HTR-8/SVneo (cell line): ENCODE data around the gene ZNF599.
A peak's percentile ranks its signal among the peaks of the same experiment; 100 is the strongest.
"Not testable (repeated sequence)": the region's sequence is repeated elsewhere in the genome, so short reads cannot be mapped to it uniquely, and the experiment has no call there.

Experiments
- DNase-seq: peaks from one replicate; pipeline ENCODE4 v3.0.0; 2011; ENCODE audit warnings: low spot score, mixed read lengths; ENCODE audit not compliant: insufficient read length
- FAIRE-seq: peaks from 2 replicates; lab custom pipeline; 2011; peaks lifted over from hg19 to GRCh38; lab: Jason Lieb, UNC

The ZNF599 gene

DNA sequence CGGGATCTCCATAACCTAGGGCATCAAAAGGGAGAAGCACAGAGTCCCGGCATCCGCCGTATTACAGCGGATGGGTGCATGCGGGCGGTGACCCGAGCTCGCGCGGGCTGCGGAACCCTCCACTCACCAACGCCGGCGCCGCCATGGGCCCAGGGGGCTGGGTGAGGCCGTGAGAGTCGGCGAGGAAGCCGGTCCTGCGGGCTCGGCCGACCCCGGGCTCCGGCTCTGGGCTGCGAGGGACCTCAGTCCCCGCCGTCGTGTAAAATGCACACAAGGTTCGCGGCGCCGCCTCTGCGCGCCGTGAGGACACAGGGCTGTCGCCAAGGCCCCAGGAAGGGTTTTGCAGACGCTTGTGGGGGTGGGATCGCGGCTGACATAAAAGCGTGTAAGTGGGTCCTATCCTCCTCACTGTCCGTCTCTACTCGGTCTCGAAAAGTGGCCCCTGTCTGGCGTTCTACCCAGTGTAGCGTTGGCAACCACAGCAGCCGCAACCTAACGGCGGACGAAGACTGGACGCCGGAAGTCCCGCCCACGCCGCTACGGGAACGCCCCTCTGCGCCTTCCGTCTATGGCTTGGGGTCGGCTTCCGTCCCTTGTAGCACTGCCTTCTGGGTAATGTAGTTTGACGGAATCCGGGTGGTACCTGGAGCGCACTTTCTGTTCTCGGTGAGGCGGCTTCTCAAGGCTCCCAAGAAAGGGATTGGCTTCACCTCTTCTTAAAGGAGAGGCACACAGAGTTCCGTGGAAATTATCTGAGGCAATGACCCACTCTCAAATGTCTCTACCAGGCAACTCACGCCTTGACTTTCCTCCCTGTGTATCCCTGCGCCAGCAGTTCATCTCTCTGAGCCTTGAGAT lies at the start of gene ZNF599:
TSS of gene ZNF599 (minus strand) at position 519 of the 858 bp plus-strand sequence. CDS start at position 145, 374 bp downstream.
- FAIRE-seq (peak; percentile 97), DNase-seq (peak; percentile 82)

DNA sequence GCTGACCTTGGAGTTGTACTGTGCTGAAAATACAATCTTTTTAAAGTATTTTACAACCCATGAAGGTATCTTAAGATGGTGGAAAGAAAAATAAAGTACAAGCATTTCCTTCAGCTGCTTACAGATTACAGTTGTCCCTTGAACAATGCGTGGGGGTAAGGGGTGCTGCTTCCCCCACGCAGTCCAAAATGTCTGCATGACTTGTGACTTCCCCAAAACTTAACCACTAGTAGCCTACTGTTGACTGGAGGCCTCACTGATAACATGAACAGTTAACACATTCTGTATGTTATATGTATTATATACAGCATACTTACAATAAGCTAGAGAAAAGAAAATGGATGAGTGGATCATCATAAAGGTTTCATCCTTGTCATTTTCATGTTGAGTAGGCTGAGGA lies 45.3 kb upstream of the ZNF599 start:
- no peak for FAIRE-seq
- DNase-seq, result no peak

DNA sequence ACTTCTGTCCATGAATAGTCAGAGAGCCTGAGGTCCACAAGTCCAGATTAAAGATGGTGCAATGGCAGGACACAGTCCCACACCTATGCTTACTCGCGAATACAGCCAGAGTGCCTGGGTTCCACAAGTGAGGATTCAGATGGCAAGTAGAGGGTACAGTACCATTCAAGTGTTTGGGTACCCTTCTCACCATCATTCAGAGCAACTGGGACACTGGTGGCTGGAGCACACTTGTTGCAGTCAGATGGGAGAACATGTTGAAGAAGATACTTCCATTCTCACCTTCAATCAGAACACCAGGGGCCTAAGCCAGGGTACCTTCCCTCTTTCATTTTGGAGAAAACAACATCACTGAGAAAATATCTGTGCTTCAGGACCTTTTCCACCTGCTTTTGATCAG lies 43.7 kb upstream of the ZNF599 start:
- DNase-seq (no peak), FAIRE-seq (no peak)

GRCh38 chr19:34808566-34808965 lies 35.6 kb upstream of the ZNF599 start:
- DNase-seq (peak; percentile 28), FAIRE-seq (no peak)

- DNase-seq (no peak), FAIRE-seq (no peak)
Observed at GRCh38 chr19:34806976-34807860, 34.2 kb upstream of the ZNF599 start.

DNA sequence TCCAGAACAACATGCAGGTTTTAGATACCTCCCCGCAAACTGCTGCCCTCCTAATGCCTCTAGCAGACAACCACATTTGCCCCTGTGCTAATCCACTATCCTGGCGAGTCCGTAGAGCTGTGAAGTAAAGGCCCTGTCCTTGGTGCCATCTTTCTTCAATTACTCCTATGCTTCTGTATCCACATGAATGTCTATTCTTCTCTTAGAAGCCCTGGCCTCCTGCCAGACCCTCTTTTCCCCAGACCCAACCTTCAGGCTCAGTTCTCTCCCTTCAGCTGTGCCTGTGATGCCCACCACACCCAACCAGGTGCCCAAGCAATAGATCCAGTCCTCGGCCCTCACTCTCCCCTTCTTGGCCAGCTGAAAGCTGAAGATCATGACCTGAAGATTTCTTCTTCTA lies 31.1 kb upstream of the ZNF599 start:
- DNase-seq (no peak), FAIRE-seq (no peak)

- DNase-seq, FAIRE-seq: not testable (repeated sequence)
Observed at GRCh38 chr19:34796953-34797352, 23.9 kb upstream of the ZNF599 start.

GRCh38 chr19:34794066-34794960 lies 21.3 kb upstream of the ZNF599 start:
- no peak for FAIRE-seq
- no peak for DNase-seq

DNA sequence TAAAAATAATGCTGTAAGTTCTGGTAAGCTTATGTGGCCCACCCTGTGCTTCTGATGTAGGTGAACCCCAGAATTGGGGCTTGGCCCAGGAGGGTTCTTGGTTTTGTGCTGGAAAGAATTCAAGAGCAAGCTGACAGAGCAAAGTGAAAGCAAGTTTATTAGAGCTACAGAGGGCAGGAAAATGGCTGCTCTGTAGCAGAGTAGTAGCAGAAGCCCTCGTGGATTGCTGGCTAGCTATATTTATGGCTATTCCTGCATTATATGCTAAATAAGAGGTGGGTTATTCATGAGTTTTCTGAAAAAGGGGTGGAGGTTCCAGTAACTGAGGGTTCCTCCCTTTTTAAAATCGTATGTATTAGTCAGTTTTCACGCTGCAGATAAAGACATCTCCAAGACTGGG lies 20.6 kb upstream of the ZNF599 start:
- no peak for FAIRE-seq
- DNase-seq, result no peak

- FAIRE-seq, result no peak
- DNase-seq, result no peak
Observed at GRCh38 chr19:34788074-34788473, 15.1 kb upstream of the ZNF599 start.

GRCh38 chr19:34787059-34787824 lies 14.2 kb upstream of the ZNF599 start:
- no peak for FAIRE-seq
- DNase-seq, result no peak

GRCh38 chr19:34786236-34786635 lies 13.2 kb upstream of the ZNF599 start:
- FAIRE-seq (no peak), DNase-seq (no peak)

DNA sequence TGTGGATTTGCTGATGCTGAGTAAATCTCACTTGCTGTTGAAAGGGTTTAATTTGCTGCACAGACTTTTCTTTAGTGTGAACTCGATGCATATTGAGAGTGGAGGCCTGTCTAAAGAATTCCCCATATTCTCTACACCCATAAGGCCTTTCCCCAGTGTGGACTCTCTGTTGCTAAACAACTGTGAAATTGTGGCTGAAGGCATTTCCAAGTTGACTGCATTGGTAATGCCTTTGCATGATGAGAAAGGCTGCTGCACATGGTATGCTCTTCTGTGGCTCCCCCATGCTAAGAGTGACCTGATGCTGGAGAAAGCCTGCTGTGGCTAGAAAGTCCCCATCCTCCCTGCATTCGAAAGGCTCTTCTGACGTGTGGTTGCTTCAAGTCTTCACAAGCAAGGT lies 6.6 kb upstream of the ZNF599 start:
- DNase-seq (no peak), FAIRE-seq (no peak)

GRCh38 chr19:34778342-34778741 lies 5.3 kb upstream of the ZNF599 start:
- FAIRE-seq, result no peak

GRCh38 chr19:34774857-34775256 lies 1.8 kb upstream of the ZNF599 start:
- no peak for FAIRE-seq

More at GRCh38 chr19:34778342-34778741, 5.3 kb upstream of the ZNF599 start:
- no peak for DNase-seq

GRCh38 chr19:34773555-34773864 lies 495 bp upstream of the ZNF599 start:
- no peak for FAIRE-seq
- no peak for DNase-seq

More at GRCh38 chr19:34774857-34775256, 1.8 kb upstream of the ZNF599 start:
- no peak for DNase-seq

GRCh38 chr19:34767951-34768350 lies 5.1 kb downstream of the ZNF599 start:
- DNase-seq, result no peak
- no peak for FAIRE-seq

DNA sequence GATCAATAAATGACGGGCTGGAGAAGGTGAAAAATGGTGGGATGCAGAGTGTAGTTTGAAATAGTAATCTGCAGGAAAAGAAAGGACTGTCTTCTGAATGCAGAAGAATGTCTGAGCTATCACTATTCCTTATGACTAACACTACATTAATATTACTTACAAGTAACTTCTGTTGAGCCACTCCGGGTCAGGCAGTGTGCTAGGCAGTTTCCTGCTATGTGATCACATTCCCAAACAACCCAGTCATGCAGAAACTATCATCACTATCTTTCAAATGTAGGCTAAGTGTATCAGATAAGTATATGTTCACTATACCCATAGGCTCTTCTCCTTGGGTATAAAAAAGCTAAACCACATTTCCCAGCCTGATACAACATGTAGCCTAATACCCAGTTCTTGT lies 6.6 kb downstream of the ZNF599 start:
- FAIRE-seq, result no peak

DNA sequence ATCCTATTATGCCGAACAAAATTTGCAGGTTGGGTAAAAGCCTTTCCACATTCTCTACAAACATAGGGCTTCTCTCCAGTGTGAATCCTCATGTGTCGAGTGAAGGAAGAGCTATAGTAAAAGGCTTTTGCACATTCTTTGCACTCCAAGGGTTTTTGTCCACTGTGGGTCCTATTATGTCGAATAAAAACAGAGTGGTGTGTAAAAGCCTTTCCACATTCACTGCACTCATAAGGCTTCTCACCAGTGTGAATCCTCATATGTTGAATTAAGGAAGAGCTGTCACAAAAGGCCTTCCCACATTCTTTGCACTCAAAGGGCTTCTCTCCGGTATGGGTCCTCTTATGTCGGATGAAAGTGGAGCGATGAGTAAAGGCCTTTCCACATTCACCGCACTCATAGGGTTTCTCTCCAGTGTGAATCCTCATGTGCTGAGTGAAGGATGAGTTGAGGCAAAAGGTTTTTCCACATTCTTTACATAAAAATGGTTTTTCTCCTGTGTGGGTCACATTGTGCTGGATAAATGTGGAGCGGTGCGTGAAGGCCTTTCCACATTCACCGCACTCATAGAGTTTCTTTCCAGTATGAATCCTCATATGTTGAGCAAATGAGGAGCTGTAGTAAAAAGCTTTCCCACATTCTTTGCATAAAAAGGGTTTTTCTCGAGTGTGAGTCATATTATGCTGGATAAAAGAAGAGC lies 13.6 kb downstream of the ZNF599 start:
- DNase-seq (no peak), FAIRE-seq (no peak)

More for the DNA sequence above, 6.6 kb downstream of the ZNF599 start:
- DNase-seq, result no peak
